GM23338 (cell line): ENCODE data around the gene TAS2R8.

Experiments
- CREB1 ChIP-seq: fragments of 250-450 bp; sonication (Bioruptor Pico); IDR thresholded peaks from 2 replicates; pipeline ENCODE4 v1.5.0; 2020; ENCODE audit warnings: low read depth, mild to moderate bottlenecking, moderate library complexity
- CTCF ChIP-seq, 2 experiments: fragments of 200-600 bp in 1 of 2; sonication (generic) in 1 of 2; conservative IDR thresholded peaks; 2 replicates each; pipeline versions ENCODE4 v1.5.1 to v1.6.1; 2016 to 2017; ENCODE audit warnings: antibody characterized with exemption in 2 of 2, low read depth in 2 of 2, mild to moderate bottlenecking in 2 of 2, moderate library complexity in 1 of 2
- ETS1 ChIP-seq: IDR thresholded peaks from 2 replicates; pipeline ENCODE4 v1.6.1; 2016; ENCODE audit warnings: antibody characterized with exemption
- EZH2 ChIP-seq: fragments of 200-600 bp; sonication (generic); IDR thresholded peaks from one replicate; pipeline ENCODE4 v1.8.0; 2017; ENCODE audit warnings: antibody characterized with exemption, mild to moderate bottlenecking, low read depth; ENCODE audit not compliant: unreplicated experiment
- EZH2phosphoT487 ChIP-seq: fragments of 200-600 bp; sonication (generic); IDR thresholded peaks from one replicate; pipeline ENCODE4 v1.8.1; 2018; ENCODE audit warnings: antibody characterized with exemption; ENCODE audit not compliant: unreplicated experiment
- JUNB ChIP-seq: IDR thresholded peaks from one replicate; pipeline ENCODE4 v1.6.1; 2016; ENCODE audit warnings: antibody characterized with exemption; ENCODE audit not compliant: unreplicated experiment
- NANOG ChIP-seq: IDR thresholded peaks from 2 replicates; pipeline ENCODE4 v1.6.1; 2016; ENCODE audit warnings: antibody characterized with exemption, borderline replicate concordance
- POLR2AphosphoS5 ChIP-seq: IDR thresholded peaks from 2 replicates; pipeline ENCODE4 v1.6.1; 2016; ENCODE audit warnings: antibody characterized with exemption, low read depth
- REST ChIP-seq: IDR thresholded peaks from one replicate; pipeline ENCODE4 v1.6.1; 2018; ENCODE audit warnings: antibody characterized with exemption; ENCODE audit not compliant: unreplicated experiment
- ZNF114 ChIP-seq: fragments of 250-450 bp; sonication (Bioruptor Pico); IDR thresholded peaks from 2 replicates; pipeline ENCODE4 v1.5.0; 2020; ENCODE audit warnings: mild to moderate bottlenecking, moderate library complexity
- ZNF331 ChIP-seq: fragments of 250-450 bp; sonication (Bioruptor Pico); IDR thresholded peaks from 2 replicates; pipeline ENCODE4 v1.5.0; 2020; ENCODE audit warnings: low read depth, mild to moderate bottlenecking, moderate library complexity
- TF ChIP-seq, protein P1 (sequence below): fragments of 250-450 bp; sonication (Bioruptor Pico); IDR thresholded peaks from 2 replicates; pipeline ENCODE4 v1.5.0; 2020; ENCODE audit warnings: mild to moderate bottlenecking, moderate library complexity

GRCh38 chr12:10851243-10851858 lies 44.3 kb upstream of the TAS2R8 start:
- no peak for TF ChIP-seq CTCF (conservative IDR thresholded peaks at IDR 0.05; ENCODE audit: low read depth in 2 of 2)
- no peak for TF ChIP-seq POLR2AphosphoS5
- TF ChIP-seq EZH2phosphoT487: no peak
- TF ChIP-seq EZH2: no peak
- no peak for TF ChIP-seq JUNB
- TF ChIP-seq NANOG: no peak
- TF ChIP-seq, protein P1, sequence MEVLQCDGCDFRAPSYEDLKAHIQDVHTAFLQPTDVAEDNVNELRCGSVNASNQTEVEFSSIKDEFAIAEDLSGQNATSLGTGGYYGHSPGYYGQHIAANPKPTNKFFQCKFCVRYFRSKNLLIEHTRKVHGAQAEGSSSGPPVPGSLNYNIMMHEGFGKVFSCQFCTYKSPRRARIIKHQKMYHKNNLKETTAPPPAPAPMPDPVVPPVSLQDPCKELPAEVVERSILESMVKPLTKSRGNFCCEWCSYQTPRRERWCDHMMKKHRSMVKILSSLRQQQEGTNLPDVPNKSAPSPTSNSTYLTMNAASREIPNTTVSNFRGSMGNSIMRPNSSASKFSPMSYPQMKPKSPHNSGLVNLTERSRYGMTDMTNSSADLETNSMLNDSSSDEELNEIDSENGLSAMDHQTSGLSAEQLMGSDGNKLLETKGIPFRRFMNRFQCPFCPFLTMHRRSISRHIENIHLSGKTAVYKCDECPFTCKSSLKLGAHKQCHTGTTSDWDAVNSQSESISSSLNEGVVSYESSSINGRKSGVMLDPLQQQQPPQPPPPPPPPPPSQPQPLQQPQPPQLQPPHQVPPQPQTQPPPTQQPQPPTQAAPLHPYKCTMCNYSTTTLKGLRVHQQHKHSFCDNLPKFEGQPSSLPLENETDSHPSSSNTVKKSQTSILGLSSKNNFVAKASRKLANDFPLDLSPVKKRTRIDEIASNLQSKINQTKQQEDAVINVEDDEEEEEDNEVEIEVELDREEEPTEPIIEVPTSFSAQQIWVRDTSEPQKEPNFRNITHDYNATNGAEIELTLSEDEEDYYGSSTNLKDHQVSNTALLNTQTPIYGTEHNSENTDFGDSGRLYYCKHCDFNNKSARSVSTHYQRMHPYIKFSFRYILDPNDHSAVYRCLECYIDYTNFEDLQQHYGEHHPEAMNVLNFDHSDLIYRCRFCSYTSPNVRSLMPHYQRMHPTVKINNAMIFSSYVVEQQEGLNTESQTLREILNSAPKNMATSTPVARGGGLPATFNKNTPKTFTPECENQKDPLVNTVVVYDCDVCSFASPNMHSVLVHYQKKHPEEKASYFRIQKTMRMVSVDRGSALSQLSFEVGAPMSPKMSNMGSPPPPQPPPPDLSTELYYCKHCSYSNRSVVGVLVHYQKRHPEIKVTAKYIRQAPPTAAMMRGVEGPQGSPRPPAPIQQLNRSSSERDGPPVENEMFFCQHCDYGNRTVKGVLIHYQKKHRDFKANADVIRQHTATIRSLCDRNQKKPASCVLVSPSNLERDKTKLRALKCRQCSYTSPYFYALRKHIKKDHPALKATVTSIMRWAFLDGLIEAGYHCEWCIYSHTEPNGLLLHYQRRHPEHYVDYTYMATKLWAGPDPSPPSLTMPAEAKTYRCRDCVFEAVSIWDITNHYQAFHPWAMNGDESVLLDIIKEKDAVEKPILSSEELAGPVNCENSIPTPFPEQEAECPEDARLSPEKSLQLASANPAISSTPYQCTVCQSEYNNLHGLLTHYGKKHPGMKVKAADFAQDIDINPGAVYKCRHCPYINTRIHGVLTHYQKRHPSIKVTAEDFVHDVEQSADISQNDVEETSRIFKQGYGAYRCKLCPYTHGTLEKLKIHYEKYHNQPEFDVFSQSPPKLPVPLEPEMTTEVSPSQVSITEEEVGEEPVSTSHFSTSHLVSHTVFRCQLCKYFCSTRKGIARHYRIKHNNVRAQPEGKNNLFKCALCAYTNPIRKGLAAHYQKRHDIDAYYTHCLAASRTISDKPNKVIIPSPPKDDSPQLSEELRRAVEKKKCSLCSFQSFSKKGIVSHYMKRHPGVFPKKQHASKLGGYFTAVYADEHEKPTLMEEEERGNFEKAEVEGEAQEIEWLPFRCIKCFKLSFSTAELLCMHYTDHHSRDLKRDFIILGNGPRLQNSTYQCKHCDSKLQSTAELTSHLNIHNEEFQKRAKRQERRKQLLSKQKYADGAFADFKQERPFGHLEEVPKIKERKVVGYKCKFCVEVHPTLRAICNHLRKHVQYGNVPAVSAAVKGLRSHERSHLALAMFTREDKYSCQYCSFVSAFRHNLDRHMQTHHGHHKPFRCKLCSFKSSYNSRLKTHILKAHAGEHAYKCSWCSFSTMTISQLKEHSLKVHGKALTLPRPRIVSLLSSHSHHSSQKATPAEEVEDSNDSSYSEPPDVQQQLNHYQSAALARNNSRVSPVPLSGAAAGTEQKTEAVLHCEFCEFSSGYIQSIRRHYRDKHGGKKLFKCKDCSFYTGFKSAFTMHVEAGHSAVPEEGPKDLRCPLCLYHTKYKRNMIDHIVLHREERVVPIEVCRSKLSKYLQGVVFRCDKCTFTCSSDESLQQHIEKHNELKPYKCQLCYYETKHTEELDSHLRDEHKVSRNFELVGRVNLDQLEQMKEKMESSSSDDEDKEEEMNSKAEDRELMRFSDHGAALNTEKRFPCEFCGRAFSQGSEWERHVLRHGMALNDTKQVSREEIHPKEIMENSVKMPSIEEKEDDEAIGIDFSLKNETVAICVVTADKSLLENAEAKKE (CRISPR knock-in tag): no peak
- no peak for TF ChIP-seq REST
- no peak for TF ChIP-seq ETS1
- TF ChIP-seq ZNF114: no peak
- no peak for TF ChIP-seq CREB1 (CRISPR knock-in tag)
- no peak for TF ChIP-seq ZNF331 (CRISPR knock-in tag)
